B cell (primary cell): Measurements from ENCODE around the gene SFXN5.

Experiments used
- EZH2 ChIP-seq: IDR thresholded peaks from 2 replicates; pipeline ENCODE4 v1.6.1; 2012; ENCODE audit warnings: borderline replicate concordance, low read depth, mild to moderate bottlenecking, moderate library complexity, low read length; ENCODE audit not compliant: insufficient read depth, poor library complexity, severe bottlenecking
- TF ChIP-seq, protein P1 (sequence below): fragments of 200-600 bp; IDR thresholded peaks from one replicate; pipeline ENCODE4 v1.8.0; 2022; ENCODE audit warnings: antibody characterized with exemption, mild to moderate bottlenecking

DNA sequence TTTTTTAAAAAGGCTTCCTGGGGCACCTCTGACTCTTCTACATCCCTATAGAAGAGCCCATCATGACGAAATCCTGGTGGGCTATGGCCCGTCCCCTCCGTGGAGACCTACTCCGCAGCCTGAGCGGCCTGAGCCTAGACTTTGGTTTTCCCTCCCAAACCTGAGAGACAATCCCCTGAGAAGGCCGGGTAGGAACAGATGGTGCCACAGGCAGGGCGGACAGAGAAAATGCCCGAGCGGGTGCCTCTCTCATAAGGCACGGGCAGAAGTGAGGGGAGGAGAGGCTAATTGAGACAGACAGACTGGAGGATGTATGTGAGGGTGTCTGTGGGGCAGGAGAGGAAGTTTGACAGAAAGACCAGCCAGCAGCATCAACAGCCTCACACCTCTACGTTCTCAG is 20.2 kb upstream of the SFXN5 start:
- TF ChIP-seq, protein P1, sequence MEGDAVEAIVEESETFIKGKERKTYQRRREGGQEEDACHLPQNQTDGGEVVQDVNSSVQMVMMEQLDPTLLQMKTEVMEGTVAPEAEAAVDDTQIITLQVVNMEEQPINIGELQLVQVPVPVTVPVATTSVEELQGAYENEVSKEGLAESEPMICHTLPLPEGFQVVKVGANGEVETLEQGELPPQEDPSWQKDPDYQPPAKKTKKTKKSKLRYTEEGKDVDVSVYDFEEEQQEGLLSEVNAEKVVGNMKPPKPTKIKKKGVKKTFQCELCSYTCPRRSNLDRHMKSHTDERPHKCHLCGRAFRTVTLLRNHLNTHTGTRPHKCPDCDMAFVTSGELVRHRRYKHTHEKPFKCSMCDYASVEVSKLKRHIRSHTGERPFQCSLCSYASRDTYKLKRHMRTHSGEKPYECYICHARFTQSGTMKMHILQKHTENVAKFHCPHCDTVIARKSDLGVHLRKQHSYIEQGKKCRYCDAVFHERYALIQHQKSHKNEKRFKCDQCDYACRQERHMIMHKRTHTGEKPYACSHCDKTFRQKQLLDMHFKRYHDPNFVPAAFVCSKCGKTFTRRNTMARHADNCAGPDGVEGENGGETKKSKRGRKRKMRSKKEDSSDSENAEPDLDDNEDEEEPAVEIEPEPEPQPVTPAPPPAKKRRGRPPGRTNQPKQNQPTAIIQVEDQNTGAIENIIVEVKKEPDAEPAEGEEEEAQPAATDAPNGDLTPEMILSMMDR, result no peak
- TF ChIP-seq EZH2, result no peak
